Measurements from ENCODE around the gene DHX30.

GRCh38 chr3:47890126-47890827, 87.3 kb downstream of the DHX30 start:
- TF ChIP-seq POLR2A (IDR thresholded peaks at IDR 0.05) (no peak), CTCF (IDR thresholded peaks at IDR 0.05) (no peak), POLR2AphosphoS5 (IDR thresholded peaks at IDR 0.05) (no peak), EP300 (IDR thresholded peaks at IDR 0.05) (no peak)
